ENCODE results near the gene SLC22A12.
"Not testable (repeated sequence)": the region's sequence is repeated elsewhere in the genome, so short reads cannot be mapped to it uniquely, and the experiment has no call there.

SLC22A12 gene

DNA sequence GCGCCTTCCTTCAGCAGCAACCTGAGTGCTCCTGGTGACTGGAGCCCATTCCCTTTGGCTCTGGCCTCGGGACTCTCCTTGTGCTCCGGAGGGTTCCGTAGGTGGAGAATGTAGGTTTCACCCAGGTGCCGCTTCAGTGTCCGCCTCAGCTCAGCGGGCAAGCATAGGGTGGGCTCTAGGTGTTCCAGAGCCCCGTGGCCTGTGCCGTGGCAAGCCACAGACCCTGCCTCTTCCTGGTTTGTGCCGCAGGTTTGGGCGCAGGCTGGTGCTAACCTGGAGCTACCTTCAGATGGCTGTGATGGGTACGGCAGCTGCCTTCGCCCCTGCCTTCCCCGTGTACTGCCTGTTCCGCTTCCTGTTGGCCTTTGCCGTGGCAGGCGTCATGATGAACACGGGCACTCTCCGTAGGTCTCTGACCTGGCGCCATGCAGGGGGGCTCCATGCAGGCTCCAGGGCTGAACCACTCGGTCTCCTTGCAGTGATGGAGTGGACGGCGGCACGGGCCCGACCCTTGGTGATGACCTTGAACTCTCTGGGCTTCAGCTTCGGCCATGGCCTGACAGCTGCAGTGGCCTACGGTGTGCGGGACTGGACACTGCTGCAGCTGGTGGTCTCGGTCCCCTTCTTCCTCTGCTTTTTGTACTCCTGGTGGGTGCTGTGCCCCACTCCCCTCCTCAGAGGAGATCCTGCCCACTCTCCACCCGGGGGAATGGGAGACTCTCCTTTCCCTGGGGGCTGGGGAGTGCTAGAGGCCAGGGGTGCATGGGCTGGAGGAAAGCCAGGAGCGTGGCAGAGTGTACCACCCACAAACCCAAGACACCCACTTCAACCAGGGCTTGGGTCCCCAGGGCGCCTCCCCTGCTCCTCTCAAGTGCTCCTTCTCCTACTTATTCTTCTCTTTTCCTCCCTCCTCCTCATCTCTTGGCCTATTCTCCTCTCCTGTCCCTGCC lies 2.4 kb downstream of the SLC22A12 start:
- H3K4me3 ChIP-seq (ENCODE audit: low read depth, low read length): no peak overlapping the region
- DNase-seq (ENCODE audit: low read depth): no peak
- TF ChIP-seq, protein P1, sequence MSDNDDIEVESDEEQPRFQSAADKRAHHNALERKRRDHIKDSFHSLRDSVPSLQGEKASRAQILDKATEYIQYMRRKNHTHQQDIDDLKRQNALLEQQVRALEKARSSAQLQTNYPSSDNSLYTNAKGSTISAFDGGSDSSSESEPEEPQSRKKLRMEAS (IDR thresholded peaks at IDR 0.05; ENCODE audit: low read depth, low read length): no peak
- TF ChIP-seq POLR2A (IDR thresholded peaks at IDR 0.05; ENCODE audit: extremely low read depth, insufficient read length): no peak
- no peak for TF ChIP-seq MYC (IDR thresholded peaks at IDR 0.05; ENCODE audit: low read depth, low read length)
- TF ChIP-seq, protein P2, sequence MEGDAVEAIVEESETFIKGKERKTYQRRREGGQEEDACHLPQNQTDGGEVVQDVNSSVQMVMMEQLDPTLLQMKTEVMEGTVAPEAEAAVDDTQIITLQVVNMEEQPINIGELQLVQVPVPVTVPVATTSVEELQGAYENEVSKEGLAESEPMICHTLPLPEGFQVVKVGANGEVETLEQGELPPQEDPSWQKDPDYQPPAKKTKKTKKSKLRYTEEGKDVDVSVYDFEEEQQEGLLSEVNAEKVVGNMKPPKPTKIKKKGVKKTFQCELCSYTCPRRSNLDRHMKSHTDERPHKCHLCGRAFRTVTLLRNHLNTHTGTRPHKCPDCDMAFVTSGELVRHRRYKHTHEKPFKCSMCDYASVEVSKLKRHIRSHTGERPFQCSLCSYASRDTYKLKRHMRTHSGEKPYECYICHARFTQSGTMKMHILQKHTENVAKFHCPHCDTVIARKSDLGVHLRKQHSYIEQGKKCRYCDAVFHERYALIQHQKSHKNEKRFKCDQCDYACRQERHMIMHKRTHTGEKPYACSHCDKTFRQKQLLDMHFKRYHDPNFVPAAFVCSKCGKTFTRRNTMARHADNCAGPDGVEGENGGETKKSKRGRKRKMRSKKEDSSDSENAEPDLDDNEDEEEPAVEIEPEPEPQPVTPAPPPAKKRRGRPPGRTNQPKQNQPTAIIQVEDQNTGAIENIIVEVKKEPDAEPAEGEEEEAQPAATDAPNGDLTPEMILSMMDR (IDR thresholded peaks at IDR 0.05; ENCODE audit: low read depth, low read length): no peak

DNA sequence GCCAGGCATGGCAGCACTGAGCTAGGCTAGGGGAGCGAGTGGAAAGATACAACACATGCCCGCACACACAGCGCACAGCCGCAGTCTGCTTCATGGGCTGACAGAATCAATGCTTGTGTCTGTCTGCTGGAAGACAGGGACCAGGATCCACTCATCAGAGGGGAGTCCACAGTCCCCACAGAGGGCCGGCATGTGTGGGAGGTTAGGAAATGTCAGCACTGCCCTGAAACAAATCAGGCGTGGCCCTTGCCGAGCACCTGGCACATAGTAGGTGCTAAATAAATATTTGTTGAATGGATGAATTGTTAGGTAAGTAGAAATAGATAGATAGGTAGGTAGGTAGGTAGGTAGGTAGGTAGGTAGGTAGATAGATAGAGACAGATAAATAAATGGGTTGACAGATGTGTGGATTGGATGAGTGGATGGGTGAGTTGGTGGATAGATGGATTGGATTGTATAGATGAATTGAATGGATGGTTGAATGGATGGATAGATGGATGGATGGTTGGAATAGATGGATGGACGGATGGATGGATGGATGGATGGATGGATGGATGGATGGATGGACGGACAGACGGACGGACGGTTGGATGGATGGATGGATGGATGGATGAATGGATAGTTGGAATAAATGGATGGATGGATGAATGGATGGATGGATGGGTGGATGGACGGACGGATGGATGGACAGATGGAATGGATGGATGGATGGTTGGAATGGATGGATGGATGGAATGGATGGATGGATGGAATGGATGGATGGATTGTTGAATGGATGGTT lies 3.3 kb downstream of the SLC22A12 start:
- no peak overlapping the region for H3K4me3 ChIP-seq (ENCODE audit: low read depth, low read length)
- DNase-seq (ENCODE audit: low read depth): no peak
- TF ChIP-seq MYC (IDR thresholded peaks at IDR 0.05; ENCODE audit: low read depth, low read length): no peak
- TF ChIP-seq, protein P1 (IDR thresholded peaks at IDR 0.05; ENCODE audit: low read depth, low read length): no peak
- TF ChIP-seq POLR2A (IDR thresholded peaks at IDR 0.05; ENCODE audit: extremely low read depth, insufficient read length): no peak
- TF ChIP-seq, protein P2 (IDR thresholded peaks at IDR 0.05; ENCODE audit: low read depth, low read length): no peak

DNA sequence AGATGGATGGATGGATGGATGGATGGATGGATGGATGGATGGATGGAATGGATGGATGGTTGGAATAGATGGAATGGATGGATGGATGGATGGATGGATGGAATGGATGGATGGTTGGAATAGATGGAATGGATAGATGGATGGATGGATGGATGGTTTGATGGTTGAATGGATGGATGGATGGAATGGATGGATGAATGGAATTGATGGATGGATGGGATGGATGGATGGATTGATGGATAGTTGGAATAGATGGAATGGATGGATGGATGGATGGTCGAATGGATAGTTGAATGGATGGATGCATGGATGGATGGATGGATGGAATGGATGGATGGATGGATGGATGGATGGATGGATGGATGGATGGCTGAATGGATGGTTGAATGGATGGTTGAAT lies 4.9 kb downstream of the SLC22A12 start:
- H3K4me3 ChIP-seq (ENCODE audit: low read depth, low read length): not testable (repeated sequence)

DNA sequence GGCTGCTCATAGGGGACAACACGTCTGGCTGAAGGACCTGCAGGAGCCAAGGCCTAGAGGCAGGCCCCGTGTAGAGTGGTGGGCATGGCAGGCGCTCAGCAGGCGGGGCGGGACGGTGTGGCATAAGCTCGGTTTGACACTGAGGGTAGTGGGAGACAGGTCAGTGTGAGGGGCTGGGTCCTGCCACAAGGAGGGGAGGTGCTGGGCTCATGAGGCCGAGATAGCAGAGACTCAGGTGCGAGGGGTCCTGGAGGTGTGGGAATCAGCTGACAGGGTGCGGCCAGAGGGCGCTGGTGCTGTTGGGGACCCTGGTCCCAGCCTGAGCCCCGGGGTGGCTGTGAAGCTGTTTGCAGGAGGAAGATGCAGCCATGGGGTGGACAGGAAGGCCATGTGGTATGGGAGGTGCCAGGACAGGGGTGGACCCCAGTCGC lies 6.7 kb downstream of the SLC22A12 start:
- no peak overlapping the region for H3K4me3 ChIP-seq (ENCODE audit: low read depth, low read length)
- DNase-seq (ENCODE audit: low read depth): no peak
- TF ChIP-seq, protein P2 (IDR thresholded peaks at IDR 0.05; ENCODE audit: low read depth, low read length): no peak
- TF ChIP-seq POLR2A (IDR thresholded peaks at IDR 0.05; ENCODE audit: extremely low read depth, insufficient read length): no peak

More for the DNA sequence above, 4.9 kb downstream of the SLC22A12 start:
- DNase-seq (ENCODE audit: low read depth): not testable (repeated sequence)

DNA sequence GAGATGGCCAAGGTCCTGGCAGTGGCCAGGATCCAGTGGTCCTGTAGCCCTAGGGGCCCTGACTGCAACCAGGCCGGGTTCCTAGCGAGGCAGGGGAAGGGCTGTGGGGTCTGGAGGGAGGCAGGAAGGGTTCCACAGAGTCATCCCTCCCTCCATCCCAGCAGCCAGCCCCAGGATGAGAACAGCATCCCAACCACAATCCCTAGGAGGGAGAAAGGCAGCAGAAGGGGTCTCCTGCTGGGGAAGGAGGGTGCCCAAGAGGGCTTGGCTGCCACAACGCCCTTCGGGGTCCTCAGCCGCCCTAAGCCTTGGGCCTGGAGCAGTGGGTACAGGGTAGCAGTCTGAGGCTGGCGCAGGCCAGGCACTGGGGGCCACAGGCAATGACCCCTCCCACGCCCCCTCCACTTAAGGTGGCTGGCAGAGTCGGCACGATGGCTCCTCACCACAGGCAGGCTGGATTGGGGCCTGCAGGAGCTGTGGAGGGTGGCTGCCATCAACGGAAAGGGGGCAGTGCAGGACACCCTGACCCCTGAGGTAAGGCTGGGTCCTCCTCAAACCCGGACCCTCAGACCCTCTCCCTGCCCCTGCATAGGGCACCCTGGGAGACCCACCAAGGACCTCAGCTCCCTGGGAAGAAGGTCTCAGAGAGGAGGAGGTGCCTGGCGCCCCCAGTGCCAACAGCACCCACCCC lies 7.2 kb downstream of the SLC22A12 start:
- no peak overlapping the region for H3K4me3 ChIP-seq (ENCODE audit: low read depth, low read length)
- no peak for DNase-seq (ENCODE audit: low read depth)
- TF ChIP-seq, protein P2 (IDR thresholded peaks at IDR 0.05; ENCODE audit: low read depth, low read length): no peak
- TF ChIP-seq POLR2A (IDR thresholded peaks at IDR 0.05; ENCODE audit: extremely low read depth, insufficient read length) (no peak), MYC (IDR thresholded peaks at IDR 0.05; ENCODE audit: low read depth, low read length) (no peak)
- TF ChIP-seq, protein P1 (IDR thresholded peaks at IDR 0.05; ENCODE audit: low read depth, low read length): no peak

Measured in NB4 (cell line).